ENCODE measurements around the gene ARNT2.

DNA sequence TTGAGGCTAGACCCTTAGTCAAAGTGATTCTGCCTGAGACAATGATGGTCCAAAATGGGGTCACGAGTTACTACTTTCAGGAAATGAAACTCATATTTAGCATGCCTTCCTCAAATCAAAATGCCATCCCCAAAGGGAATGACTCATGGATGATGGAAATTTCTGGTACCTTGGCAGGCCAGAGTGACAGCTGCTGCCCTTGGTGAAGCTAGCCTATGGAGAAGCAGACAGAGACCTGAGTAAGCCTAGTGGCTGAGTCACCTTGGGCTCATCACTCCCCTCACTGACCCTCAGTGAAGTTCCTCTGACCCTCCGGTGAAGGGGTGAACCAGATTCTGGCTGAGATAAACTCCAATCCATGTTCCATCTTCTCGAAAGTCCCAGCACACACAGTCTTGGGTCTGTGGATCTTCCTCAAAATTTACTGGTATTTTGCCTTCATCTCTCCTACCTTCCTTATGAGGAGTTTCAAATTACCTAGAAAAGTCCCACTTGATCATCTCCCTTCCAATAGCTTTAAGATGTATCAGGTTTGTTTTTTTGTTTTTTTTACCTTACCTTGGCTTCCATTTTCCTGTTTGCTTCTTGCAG is 236.4 kb downstream of the ARNT2 start:
- TF ChIP-seq ZNF274 (IDR thresholded peaks at IDR 0.05; ENCODE audit: low read depth, low read length) (no peak), YY1 (IDR thresholded peaks at IDR 0.05; ENCODE audit: insufficient read depth, insufficient read length) (no peak)

Measured in NT2/D1 (cell line).